GM19455 (cell line): ENCODE results near the gene PAX2.
"Not testable (repeated sequence)": the region's sequence is repeated elsewhere in the genome, so short reads cannot be mapped to it uniquely, and the experiment has no call there.

Source experiments
- ATAC-seq: cut with Tn5 transposase; IDR thresholded peaks from one replicate; pipeline ENCODE4 v1.9.1; 2021; ENCODE audit not compliant: unreplicated experiment

Gene PAX2

GRCh38 chr10:100744987-100745881 is at the start of gene PAX2:
Gene PAX2 (plus strand): TSS chr10:100745582. CDS start chr10:100746261, 679 bp downstream.
- no peak for ATAC-seq

GRCh38 chr10:100696477-100696901 is 48.9 kb upstream of the PAX2 start:
- ATAC-seq: no peak

- ATAC-seq: no peak
These were observed 48.3 kb upstream of the PAX2 start for GRCh38 chr10:100697070-100697469.

GRCh38 chr10:100697631-100698030 is 47.8 kb upstream of the PAX2 start:
- ATAC-seq: no peak

- not testable (repeated sequence) for ATAC-seq
These were observed 43.7 kb upstream of the PAX2 start for GRCh38 chr10:100701704-100702103.

- no peak for ATAC-seq
These were observed 40.2 kb upstream of the PAX2 start for GRCh38 chr10:100705139-100705538.

GRCh38 chr10:100707261-100707848 is 38.0 kb upstream of the PAX2 start:
- no peak for ATAC-seq

GRCh38 chr10:100709146-100710082 is 36.0 kb upstream of the PAX2 start:
- ATAC-seq: no peak

GRCh38 chr10:100710151-100710871 is 35.1 kb upstream of the PAX2 start:
- no peak for ATAC-seq

- no peak for ATAC-seq
These were observed 32.1 kb upstream of the PAX2 start for GRCh38 chr10:100713049-100713858.

- ATAC-seq: no peak
These were observed 31.4 kb upstream of the PAX2 start for GRCh38 chr10:100713859-100714565.

GRCh38 chr10:100714566-100714950 is 30.8 kb upstream of the PAX2 start:
- no peak for ATAC-seq

GRCh38 chr10:100715101-100715444 is 30.3 kb upstream of the PAX2 start:
- no peak for ATAC-seq

- no peak for ATAC-seq
These were observed 29.7 kb upstream of the PAX2 start for GRCh38 chr10:100715445-100716385.

GRCh38 chr10:100717166-100717565 is 28.2 kb upstream of the PAX2 start:
- no peak for ATAC-seq

GRCh38 chr10:100718197-100718742 is 27.1 kb upstream of the PAX2 start:
- ATAC-seq: no peak

GRCh38 chr10:100723180-100723579 is 22.2 kb upstream of the PAX2 start:
- ATAC-seq: no peak
